A673 (cell line): ENCODE measurements around the gene FOXF1.

Experiments used
- EZH2 ChIP-seq: fragments of 200-600 bp; sonication (generic); IDR thresholded peaks from 2 replicates; pipeline ENCODE4 v1.6.1; 2017; ENCODE audit warnings: borderline replicate concordance, low read depth, mild to moderate bottlenecking, mixed read lengths, antibody characterized with exemption, low read length; ENCODE audit not compliant: poor library complexity, severe bottlenecking
- TF ChIP-seq, protein P1 (sequence below): fragments of 300-800, 200-600 bp; sonication (generic); conservative IDR thresholded peaks from 2 replicates; pipeline ENCODE4 v1.5.1; 2017; ENCODE audit warnings: low read depth, mild to moderate bottlenecking, antibody characterized with exemption, low read length, moderate library complexity, mixed read lengths

DNA sequence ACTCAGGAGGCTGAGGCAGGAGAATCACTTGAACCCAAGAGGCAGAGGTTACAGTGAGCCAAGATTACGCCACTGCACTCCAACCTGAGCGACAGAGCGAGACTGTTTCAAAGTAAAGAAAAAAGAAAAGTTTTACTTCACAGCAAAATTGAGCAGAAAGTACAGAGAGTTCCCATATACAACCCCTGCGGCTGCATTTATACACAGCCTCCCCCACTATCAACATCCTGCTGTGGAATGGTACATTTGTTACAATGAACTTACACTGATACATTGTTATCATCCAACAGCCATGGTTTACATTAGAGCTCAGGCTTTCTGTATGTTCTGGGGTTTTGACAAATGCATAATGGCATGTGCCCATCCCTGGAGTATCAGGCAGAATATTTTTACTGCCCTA lies 47.3 kb downstream of the FOXF1 start:
- TF ChIP-seq, protein P1, sequence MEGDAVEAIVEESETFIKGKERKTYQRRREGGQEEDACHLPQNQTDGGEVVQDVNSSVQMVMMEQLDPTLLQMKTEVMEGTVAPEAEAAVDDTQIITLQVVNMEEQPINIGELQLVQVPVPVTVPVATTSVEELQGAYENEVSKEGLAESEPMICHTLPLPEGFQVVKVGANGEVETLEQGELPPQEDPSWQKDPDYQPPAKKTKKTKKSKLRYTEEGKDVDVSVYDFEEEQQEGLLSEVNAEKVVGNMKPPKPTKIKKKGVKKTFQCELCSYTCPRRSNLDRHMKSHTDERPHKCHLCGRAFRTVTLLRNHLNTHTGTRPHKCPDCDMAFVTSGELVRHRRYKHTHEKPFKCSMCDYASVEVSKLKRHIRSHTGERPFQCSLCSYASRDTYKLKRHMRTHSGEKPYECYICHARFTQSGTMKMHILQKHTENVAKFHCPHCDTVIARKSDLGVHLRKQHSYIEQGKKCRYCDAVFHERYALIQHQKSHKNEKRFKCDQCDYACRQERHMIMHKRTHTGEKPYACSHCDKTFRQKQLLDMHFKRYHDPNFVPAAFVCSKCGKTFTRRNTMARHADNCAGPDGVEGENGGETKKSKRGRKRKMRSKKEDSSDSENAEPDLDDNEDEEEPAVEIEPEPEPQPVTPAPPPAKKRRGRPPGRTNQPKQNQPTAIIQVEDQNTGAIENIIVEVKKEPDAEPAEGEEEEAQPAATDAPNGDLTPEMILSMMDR: no peak
- no peak for TF ChIP-seq EZH2
